Activated CD8-positive, alpha-beta T cell treated with anti-CD3 and anti-CD28 coated beads for 36 hours (primary cell): ENCODE measurements around the gene ARHGAP18. TPM values are rescaled to one million over a fixed set of nuclear protein-coding genes. Genes with fewer than 3 reads are reported as not detected.

ENCODE experiments used
- ATAC-seq: fragments of 200-7000 bp; cut with Tn5 transposase; one replicate; pipeline ENCODE4 v1.10.0; 2021; ENCODE audit warnings: mild to moderate bottlenecking, moderate library complexity
- CTCF ChIA-PET: fragments of 350-600 bp; sonication (Branson Sonifier 250); formaldehyde crosslinking; loops from one replicate; lab custom pipeline; 2021; ENCODE audit warnings: antibody characterized with exemption; lab: Charles Lee
- POLR2A ChIA-PET: fragments of 350-600 bp; sonication (Branson Sonifier 250); formaldehyde crosslinking; loops from one replicate; lab custom pipeline; 2021; ENCODE audit warnings: antibody characterized with exemption; lab: Charles Lee
- DNase-seq: peaks from one replicate; pipeline ENCODE4 v3.0.0-alpha.2; 2020
- H3K27ac Mint-ChIP-seq: one replicate; pipeline ENCODE4 v1.8.0; 2021; ENCODE audit warnings: mild to moderate bottlenecking, mixed read lengths
- H3K27me3 Mint-ChIP-seq: one replicate; pipeline ENCODE4 v1.8.0; 2021; ENCODE audit warnings: mixed read lengths
- H3K36me3 Mint-ChIP-seq: one replicate; pipeline ENCODE4 v1.8.0; 2021; ENCODE audit warnings: low read depth, mixed read lengths
- H3K4me1 Mint-ChIP-seq: one replicate; pipeline ENCODE4 v1.8.0; 2021; ENCODE audit warnings: low read depth, mixed read lengths
- H3K4me3 Mint-ChIP-seq: one replicate; pipeline ENCODE4 v1.8.0; 2021; ENCODE audit warnings: mild to moderate bottlenecking, moderate library complexity, mixed read lengths
- H3K9me3 Mint-ChIP-seq: one replicate; pipeline ENCODE4 v1.8.0; 2021; ENCODE audit warnings: mixed read lengths
- CTCF ChIP-seq: fragments of 200-600 bp; IDR thresholded peaks from one replicate; pipeline ENCODE4 v1.8.0; 2022; ENCODE audit warnings: antibody characterized with exemption, mild to moderate bottlenecking
- intact Hi-C: fragments of 100-400 bp; cut with micrococcal nuclease; formaldehyde crosslinking; loops from one replicate; pipeline ENCODE4 v1.10.0; 2022
- total RNA-seq, 2 experiments: library from RNA; stranded (reverse); gene quantifications; one replicate each; pipeline ENCODE4 v1.2.3, GENCODE V29; 2021

Gene ARHGAP18
- total RNA-seq, 2 experiments from 2014 or later = 8.2 to 9.6 TPM

GRCh38 chr6:129558248-129558647 lies 151.7 kb downstream of the ARHGAP18 start:
- POLR2A ChIA-PET = no interaction called here
- Mint-ChIP-seq H3K27ac (no peak overlapping the region), H3K4me1 (no peaks in the 10 kb centered on the region), H3K36me3 (no peaks in the 10 kb centered on the region), H3K4me3 (no peak overlapping the region), H3K27me3 (peaks cover 2% of the 10 kb centered on the region), H3K9me3 (no peaks in the 10 kb centered on the region)
- intact Hi-C loops = no loop called here
- no peak for TF ChIP-seq CTCF
- DNase-seq = no peak
- CTCF ChIA-PET = interaction anchor here (1.2 kb wide), 1 partner anchor 9 kb away, joined by 4 read pairs; no protein-coding TSS in a partner anchor
- ATAC-seq = no peak

GRCh38 chr6:129555206-129555832 lies 154.7 kb downstream of the ARHGAP18 start:
- no peak for TF ChIP-seq CTCF
- intact Hi-C loops = no loop called here
- no peak for DNase-seq

GRCh38 chr6:129552413-129552812 lies 157.6 kb downstream of the ARHGAP18 start:
- Mint-ChIP-seq H3K4me1 (no peaks in the 10 kb centered on the region), H3K27ac (no peak overlapping the region), H3K36me3 (no peaks in the 10 kb centered on the region), H3K9me3 (no peaks in the 10 kb centered on the region), H3K27me3 (peaks cover 4% of the 10 kb centered on the region), H3K4me3 (no peak overlapping the region)
- CTCF ChIA-PET = interaction anchor here (0.6 kb wide), 1 partner anchor 18 kb away, joined by 3 read pairs; no protein-coding TSS in a partner anchor
- POLR2A ChIA-PET = no interaction called here
- no peak for DNase-seq
- no peak for TF ChIP-seq CTCF
- ATAC-seq = no peak
- intact Hi-C loops = no loop called here

More at GRCh38 chr6:129555206-129555832, 154.7 kb downstream of the ARHGAP18 start:
- CTCF ChIA-PET = no interaction called here
- no peak overlapping the region for H3K4me3 Mint-ChIP-seq
- no peaks in the 10 kb centered on the region for H3K36me3 Mint-ChIP-seq
- H3K4me1 Mint-ChIP-seq = no peaks in the 10 kb centered on the region
- ATAC-seq = no peak
- H3K9me3 Mint-ChIP-seq = no peaks in the 10 kb centered on the region
- H3K27me3 Mint-ChIP-seq = peaks cover 6% of the 10 kb centered on the region
- H3K27ac Mint-ChIP-seq = no peak overlapping the region
- POLR2A ChIA-PET = no interaction called here

- ATAC-seq = no peak
- CTCF ChIA-PET = interaction anchor here (1.0 kb wide), 1 partner anchor 54 kb away, joined by 3 read pairs; no protein-coding TSS in a partner anchor
- TF ChIP-seq CTCF = no peak
- Mint-ChIP-seq H3K36me3 (no peaks in the 10 kb centered on the region), H3K9me3 (no peaks in the 10 kb centered on the region), H3K4me3 (no peak overlapping the region), H3K4me1 (no peaks in the 10 kb centered on the region), H3K27me3 (peaks cover 4% of the 10 kb centered on the region), H3K27ac (no peak overlapping the region)
- intact Hi-C loops = no loop called here
- POLR2A ChIA-PET = interaction anchor here (0.7 kb wide), 1 partner anchor 535 kb away, joined by 3 read pairs; no protein-coding TSS in a partner anchor
- no peak for DNase-seq
These were observed 158.5 kb downstream of the ARHGAP18 start for GRCh38 chr6:129551486-129551885.

GRCh38 chr6:129546702-129547101 lies 163.3 kb downstream of the ARHGAP18 start:
- H3K9me3 Mint-ChIP-seq = no peaks in the 10 kb centered on the region
- no peaks in the 10 kb centered on the region for H3K27me3 Mint-ChIP-seq
- TF ChIP-seq CTCF = no peak
- no peak for ATAC-seq
- DNase-seq = no peak
- intact Hi-C loops = no loop called here
- H3K36me3 Mint-ChIP-seq = no peaks in the 10 kb centered on the region
- H3K27ac Mint-ChIP-seq = no peak overlapping the region
- no peak overlapping the region for H3K4me3 Mint-ChIP-seq
- peaks cover 3% of the 10 kb centered on the region for H3K4me1 Mint-ChIP-seq
- ChIA-PET CTCF (interaction anchor here (1.0 to 1.5 kb wide), 4 partner anchors 15 to 295 kb away, joined by 3 to 5 read pairs (median 3); no protein-coding TSS in a partner anchor), POLR2A (no interaction called here)
